ENCODE measurements around the gene UNC13A.

UNC13A gene

GRCh38 chr19:17677002-17677401, 11.2 kb downstream of the UNC13A start:
- no peak overlapping the region for H2AFZ ChIP-seq (ENCODE audit: low read depth, low read length)
- no peaks in the 10 kb centered on the region for H3K27me3 ChIP-seq (ENCODE audit: insufficient read depth, low read length, poor library complexity)
- no peak overlapping the region for H3K27ac ChIP-seq (ENCODE audit: low read length)
- no peaks in the 10 kb centered on the region for H3K36me3 ChIP-seq (ENCODE audit: insufficient read depth, low read length)
- H3K9me3 ChIP-seq (ENCODE audit: insufficient read depth, low read length, severe bottlenecking): no peaks in the 10 kb centered on the region
- ATAC-seq (ENCODE audit: insufficient read depth, low read depth) (no peak), DNase-seq (no peak)
- 0 out of 2 replicates have a peak, but pooled peaks cover 4% of the 10 kb centered on the region for H4K20me1 ChIP-seq (ENCODE audit: insufficient read depth, low read length)
- H3K4me3 ChIP-seq (ENCODE audit: low read depth in 1 of 2, low read length in 2 of 2): no peak overlapping the region
- H3K9ac ChIP-seq (ENCODE audit: low read depth, low read length): no peak overlapping the region
- peak; percentile 51 for TF ChIP-seq CTCF (IDR thresholded peaks at IDR 0.05; ENCODE audit: borderline replicate concordance, extremely low read depth, low read length, poor library complexity, severe bottlenecking)
- TF ChIP-seq EZH2 (IDR thresholded peaks at IDR 0.05; ENCODE audit: borderline replicate concordance, low read depth, low read length, severe bottlenecking): no peak
- no peaks in the 10 kb centered on the region for H3K4me1 ChIP-seq (ENCODE audit: insufficient read depth, low read length)
- no peak overlapping the region for H3K4me2 ChIP-seq (ENCODE audit: insufficient read depth, low read length)
- H3K79me2 ChIP-seq (ENCODE audit: insufficient read depth, low read length): no peaks in the 10 kb centered on the region

- Histone ChIP-seq H4K20me1 (ENCODE audit: insufficient read depth, low read length) (0 out of 2 replicates have a peak, but pooled peaks cover 4% of the 10 kb centered on the region), H3K36me3 (ENCODE audit: insufficient read depth, low read length) (no peaks in the 10 kb centered on the region), H3K9ac (ENCODE audit: low read depth, low read length) (no peak overlapping the region), H3K4me3 (ENCODE audit: low read depth in 1 of 2, low read length in 2 of 2) (no peak overlapping the region), H3K4me2 (ENCODE audit: insufficient read depth, low read length) (no peak overlapping the region), H3K79me2 (ENCODE audit: insufficient read depth, low read length) (no peaks in the 10 kb centered on the region), H3K4me1 (ENCODE audit: insufficient read depth, low read length) (no peaks in the 10 kb centered on the region), H3K27ac (ENCODE audit: low read length) (no peak overlapping the region), H2AFZ (ENCODE audit: low read depth, low read length) (no peak overlapping the region), H3K27me3 (ENCODE audit: insufficient read depth, low read length, poor library complexity) (no peaks in the 10 kb centered on the region), H3K9me3 (ENCODE audit: insufficient read depth, low read length, severe bottlenecking) (no peaks in the 10 kb centered on the region)
- TF ChIP-seq CTCF (IDR thresholded peaks at IDR 0.05; ENCODE audit: borderline replicate concordance, extremely low read depth, low read length, poor library complexity, severe bottlenecking): no peak
- no peak for TF ChIP-seq EZH2 (IDR thresholded peaks at IDR 0.05; ENCODE audit: borderline replicate concordance, low read depth, low read length, severe bottlenecking)
- DNase-seq (no peak), ATAC-seq (ENCODE audit: insufficient read depth, low read depth) (no peak)
Observed at GRCh38 chr19:17676295-17676694, 11.9 kb downstream of the UNC13A start.

- ATAC-seq (ENCODE audit: insufficient read depth, low read depth): no peak
- TF ChIP-seq CTCF (IDR thresholded peaks at IDR 0.05; ENCODE audit: borderline replicate concordance, extremely low read depth, low read length, poor library complexity, severe bottlenecking) (no peak), EZH2 (IDR thresholded peaks at IDR 0.05; ENCODE audit: borderline replicate concordance, low read depth, low read length, severe bottlenecking) (no peak)
- Histone ChIP-seq H4K20me1 (ENCODE audit: insufficient read depth, low read length) (no peaks in the 10 kb centered on the region), H3K27me3 (ENCODE audit: insufficient read depth, low read length, poor library complexity) (no peaks in the 10 kb centered on the region), H3K27ac (ENCODE audit: low read length) (no peak overlapping the region), H2AFZ (ENCODE audit: low read depth, low read length) (no peak overlapping the region), H3K4me2 (ENCODE audit: insufficient read depth, low read length) (no peak overlapping the region), H3K36me3 (ENCODE audit: insufficient read depth, low read length) (no peaks in the 10 kb centered on the region), H3K79me2 (ENCODE audit: insufficient read depth, low read length) (no peaks in the 10 kb centered on the region), H3K9me3 (ENCODE audit: insufficient read depth, low read length, severe bottlenecking) (no peaks in the 10 kb centered on the region), H3K9ac (ENCODE audit: low read depth, low read length) (no peak overlapping the region), H3K4me3 (ENCODE audit: low read depth in 1 of 2, low read length in 2 of 2) (no peak overlapping the region), H3K4me1 (ENCODE audit: insufficient read depth, low read length) (no peaks in the 10 kb centered on the region)
- DNase-seq: no peak
Observed at GRCh38 chr19:17673937-17674799, 14.0 kb downstream of the UNC13A start.
